ENCODE measurements around the gene IL32.

The IL32 gene

DNA sequence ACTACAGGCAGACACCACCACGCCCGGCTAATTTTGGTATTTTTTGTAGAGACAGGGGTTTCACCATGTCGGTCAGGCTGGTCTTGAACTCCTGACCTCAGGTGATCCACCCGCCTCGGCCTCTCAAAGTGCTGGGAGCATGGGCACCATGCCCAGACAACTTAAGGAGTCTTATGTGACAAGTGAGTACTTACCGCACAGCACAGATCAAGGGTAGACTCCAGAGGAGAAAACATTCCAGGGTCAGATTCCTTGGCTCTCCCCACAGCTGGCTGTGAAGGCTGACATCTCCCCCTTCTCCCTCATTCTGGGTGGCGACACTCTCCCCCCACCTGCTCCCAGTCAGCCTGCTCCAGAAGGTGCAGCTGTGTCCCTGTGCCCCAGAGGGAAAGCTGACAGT, 23.0 kb downstream of the IL32 start:
- Histone ChIP-seq H2AFZ (ENCODE audit: low read length) (no peak overlapping the region), H3K27me3 (ENCODE audit: insufficient read depth, low read length, poor library complexity, severe bottlenecking) (no peaks in the 10 kb centered on the region), H3K9me2 (replicated peaks; ENCODE audit: low read depth, low read length) (no peaks in the 10 kb centered on the region), H3F3A (ENCODE audit: low read depth) (no peaks in the 10 kb centered on the region), H3K4me3 (ENCODE audit: low read length, poor library complexity, severe bottlenecking) (no peak overlapping the region), H3K4me2 (ENCODE audit: low read depth, low read length, poor library complexity, severe bottlenecking) (no peak overlapping the region), H3K36me3 (ENCODE audit: insufficient read depth, low read length) (no peaks in the 10 kb centered on the region), H3K9ac (ENCODE audit: low read depth, low read length, poor library complexity, severe bottlenecking) (no peak overlapping the region), H3K9me3 (ENCODE audit: insufficient read depth, low read depth, low read length) (no peaks in the 10 kb centered on the region), H3K79me2 (ENCODE audit: insufficient read depth, low read length) (no peaks in the 10 kb centered on the region), H4K20me1 (ENCODE audit: insufficient read depth, low read length, poor library complexity, severe bottlenecking) (no peaks in the 10 kb centered on the region), H3K4me1 (ENCODE audit: insufficient read depth, low read length, poor library complexity, severe bottlenecking) (peaks cover 15% of the 10 kb centered on the region)
- TF ChIP-seq CTCF (conservative IDR thresholded peaks at IDR 0.05; ENCODE audit: low read length) (no peak), EZH2phosphoT487 (IDR thresholded peaks at IDR 0.05; ENCODE audit: borderline replicate concordance) (no peak)

DNA sequence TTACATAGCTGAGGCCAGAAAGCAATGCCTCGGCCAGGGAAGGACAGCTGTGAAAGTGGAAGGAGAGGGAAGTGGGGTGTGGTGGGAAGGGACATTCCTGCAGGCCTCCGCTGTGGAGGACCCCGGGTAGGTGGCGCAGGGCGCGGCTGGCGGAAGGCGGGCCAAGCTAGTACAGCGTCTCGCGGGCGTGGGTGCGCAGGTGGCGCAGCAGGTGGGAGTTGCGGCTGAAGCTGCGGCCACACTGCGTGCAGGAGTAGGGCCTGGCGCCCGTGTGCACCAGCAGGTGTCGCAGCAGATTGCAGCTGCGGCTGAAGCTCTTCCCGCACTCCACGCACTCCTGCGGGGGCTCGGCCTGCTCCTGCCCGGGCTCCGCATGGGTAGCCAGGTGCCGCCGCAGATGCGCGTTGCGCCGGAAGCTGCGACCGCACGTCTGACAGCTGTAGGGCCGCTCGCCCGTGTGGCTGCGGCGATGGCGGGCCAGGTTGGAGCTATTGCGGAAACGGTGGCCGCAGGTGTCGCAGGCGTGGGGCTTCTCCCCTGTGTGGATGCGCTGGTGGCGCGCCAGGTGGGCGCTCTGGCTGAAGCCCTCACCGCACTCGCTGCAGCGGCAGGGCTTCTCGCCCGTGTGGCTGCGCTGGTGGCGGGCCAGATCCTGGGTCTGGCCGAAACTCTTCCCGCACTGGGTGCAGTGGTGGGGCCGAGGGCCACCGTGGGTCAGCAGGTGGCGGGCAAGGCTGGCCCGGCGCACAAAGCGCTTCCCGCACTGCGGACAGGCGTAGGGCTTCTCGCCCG, 23.7 kb downstream of the IL32 start:
- no peaks in the 10 kb centered on the region for H4K20me1 ChIP-seq (ENCODE audit: insufficient read depth, low read length, poor library complexity, severe bottlenecking)
- TF ChIP-seq EZH2phosphoT487 (IDR thresholded peaks at IDR 0.05; ENCODE audit: borderline replicate concordance): no peak
- TF ChIP-seq CTCF (conservative IDR thresholded peaks at IDR 0.05; ENCODE audit: low read length): no peak
- H3F3A ChIP-seq (ENCODE audit: low read depth): no peaks in the 10 kb centered on the region
- peaks cover 15% of the 10 kb centered on the region for H3K4me1 ChIP-seq (ENCODE audit: insufficient read depth, low read length, poor library complexity, severe bottlenecking)
- no peak overlapping the region for H3K9ac ChIP-seq (ENCODE audit: low read depth, low read length, poor library complexity, severe bottlenecking)
- H2AFZ ChIP-seq (ENCODE audit: low read length): no peak overlapping the region
- no peaks in the 10 kb centered on the region for H3K27me3 ChIP-seq (ENCODE audit: insufficient read depth, low read length, poor library complexity, severe bottlenecking)
- H3K79me2 ChIP-seq (ENCODE audit: insufficient read depth, low read length): no peaks in the 10 kb centered on the region
- H3K4me3 ChIP-seq (ENCODE audit: low read length, poor library complexity, severe bottlenecking): no peak overlapping the region
- no peaks in the 10 kb centered on the region for H3K9me2 ChIP-seq (replicated peaks; ENCODE audit: low read depth, low read length)
- H3K9me3 ChIP-seq (ENCODE audit: insufficient read depth, low read depth, low read length): no peaks in the 10 kb centered on the region
- H3K4me2 ChIP-seq (ENCODE audit: low read depth, low read length, poor library complexity, severe bottlenecking): no peak overlapping the region
- no peaks in the 10 kb centered on the region for H3K36me3 ChIP-seq (ENCODE audit: insufficient read depth, low read length)

GRCh38 chr16:3089717-3090592, 24.5 kb downstream of the IL32 start:
- H3K36me3 ChIP-seq (ENCODE audit: insufficient read depth, low read length): no peaks in the 10 kb centered on the region
- H3K27me3 ChIP-seq (ENCODE audit: insufficient read depth, low read length, poor library complexity, severe bottlenecking): no peaks in the 10 kb centered on the region
- no peaks in the 10 kb centered on the region for H3K79me2 ChIP-seq (ENCODE audit: insufficient read depth, low read length)
- H3K4me1 ChIP-seq (ENCODE audit: insufficient read depth, low read length, poor library complexity, severe bottlenecking): peaks cover 15% of the 10 kb centered on the region
- no peak overlapping the region for H3K4me2 ChIP-seq (ENCODE audit: low read depth, low read length, poor library complexity, severe bottlenecking)
- H3K9ac ChIP-seq (ENCODE audit: low read depth, low read length, poor library complexity, severe bottlenecking): no peak overlapping the region
- H2AFZ ChIP-seq (ENCODE audit: low read length): no peak overlapping the region
- H4K20me1 ChIP-seq (ENCODE audit: insufficient read depth, low read length, poor library complexity, severe bottlenecking): no peaks in the 10 kb centered on the region
- TF ChIP-seq EZH2phosphoT487 (IDR thresholded peaks at IDR 0.05; ENCODE audit: borderline replicate concordance) (no peak), CTCF (conservative IDR thresholded peaks at IDR 0.05; ENCODE audit: low read length) (no peak)
- no peaks in the 10 kb centered on the region for H3K9me3 ChIP-seq (ENCODE audit: insufficient read depth, low read depth, low read length)
- H3K4me3 ChIP-seq (ENCODE audit: low read length, poor library complexity, severe bottlenecking): no peak overlapping the region
- H3F3A ChIP-seq (ENCODE audit: low read depth): no peaks in the 10 kb centered on the region
- no peaks in the 10 kb centered on the region for H3K9me2 ChIP-seq (replicated peaks; ENCODE audit: low read depth, low read length)

Measured in Loucy (cell line).